Stomach (tissue), 4 donors: Measurements from ENCODE around the gene TCTN1.

ENCODE experiments used
- CTCF ChIP-seq, 7 experiments: fragments of 450-650 bp in 4 of 7; fragments of 200-600 bp in 3 of 7; sonication (generic) in 3 of 7; IDR thresholded peaks; one replicate each; pipeline ENCODE4 v1.5.1; 2016 to 2019; ENCODE audit warnings: antibody characterized with exemption in 7 of 7, control low read depth in 2 of 7, mild to moderate bottlenecking in 1 of 7
- EP300 ChIP-seq: sonication (generic); formaldehyde crosslinking; IDR thresholded peaks from one replicate; pipeline ENCODE4 v1.6.1; 2017; ENCODE audit warnings: antibody characterized with exemption
- POLR2A ChIP-seq, 4 donors: fragments of 450-650 bp; IDR thresholded peaks; one replicate each; pipeline ENCODE4 v1.6.1; 2016; ENCODE audit warnings: antibody characterized with exemption in 4 of 4, control low read depth in 2 of 4, mild to moderate bottlenecking in 1 of 4, moderate library complexity in 1 of 4
- POLR2AphosphoS5 ChIP-seq, 3 donors: sonication (generic); formaldehyde crosslinking; IDR thresholded peaks; one replicate each; pipeline ENCODE4 v1.6.1; 2016; ENCODE audit warnings: antibody characterized with exemption in 3 of 3

DNA sequence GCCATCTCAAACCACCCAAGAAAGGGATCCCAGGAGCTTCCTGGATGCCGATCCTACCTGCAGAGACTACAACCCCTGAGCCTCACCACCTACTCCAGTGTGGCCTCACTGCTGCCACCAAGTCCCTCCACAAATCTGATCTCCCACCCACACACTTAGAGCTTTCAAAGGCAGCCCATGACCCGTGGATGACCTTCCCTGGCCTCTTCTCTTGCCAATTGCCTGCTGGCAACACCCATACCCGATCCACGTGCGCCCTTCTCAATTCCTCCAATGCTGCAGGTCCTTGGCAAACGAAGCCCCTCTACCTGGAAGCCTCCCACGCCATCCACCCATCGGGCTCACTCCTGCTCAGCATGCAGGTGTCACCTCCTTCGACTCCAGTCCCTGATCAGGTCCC, 44.3 kb downstream of the TCTN1 start:
- no peak for TF ChIP-seq CTCF (IDR thresholded peaks at IDR 0.05)
- TF ChIP-seq EP300: no peak
- TF ChIP-seq POLR2A (IDR thresholded peaks at IDR 0.05): no peak
- TF ChIP-seq POLR2AphosphoS5 (IDR thresholded peaks at IDR 0.05): no peak
